GM21526 (cell line): ENCODE results near the gene OR2J2.
"Not testable (repeated sequence)": the region's sequence is repeated elsewhere in the genome, so short reads cannot be mapped to it uniquely, and the experiment has no call there.

ENCODE experiments used
- ATAC-seq: cut with Tn5 transposase; IDR thresholded peaks from one replicate; pipeline ENCODE4 v1.9.1; 2021; ENCODE audit warnings: moderate library complexity; ENCODE audit not compliant: unreplicated experiment, low FRiP score

The OR2J2 gene

GRCh38 chr6:29218056-29218455, 47.3 kb downstream of the OR2J2 start:
- not testable (repeated sequence) for ATAC-seq
